IMR-90 (cell line): ENCODE measurements around the gene HNRNPD. TPM values are rescaled to one million over a fixed set of nuclear protein-coding genes. Genes with fewer than 3 reads are reported as not detected.

Experiments used
- ATAC-seq: fragments of 200-7000 bp; cut with Tn5 transposase; 2 replicates; pipeline ENCODE4 v1.9.1; 2020; ENCODE audit warnings: low read depth, mild to moderate bottlenecking, moderate library complexity
- BruUV-seq: library from RNA; stranded (reverse); fragments of 400-500 nt; replicated peaks from 2 replicates; lab custom pipeline; 2021; lab: Mats Ljungman, UMichigan
- CTCF ChIA-PET: fragments of 300-600 bp; formaldehyde crosslinking; extraction: SDS; loops from one replicate; lab custom pipeline; 2021; ENCODE audit warnings: antibody characterized with exemption; lab: Yijun Ruan, JAX
- POLR2A ChIA-PET: fragments of 300-600 bp; sonication (Branson Sonifier 250); formaldehyde crosslinking; loops from one replicate; lab custom pipeline; 2022; ENCODE audit warnings: antibody characterized with exemption; ENCODE audit not compliant: unreplicated experiment; lab: Charles Lee
- DNase-seq: peaks from one replicate; pipeline ENCODE4 v3.0.0; 2013
- H2AFZ ChIP-seq: replicated peaks from 2 replicates; pipeline ENCODE3; 2013; ENCODE audit warnings: low read length, mild to moderate bottlenecking; ENCODE audit not compliant: poor library complexity
- H2AK5ac ChIP-seq: 2 replicates; pipeline ENCODE4 v1.6.1; 2013; ENCODE audit warnings: low read depth, low read length, inconsistent platforms
- H2AK9ac ChIP-seq: replicated peaks from 2 replicates; pipeline ENCODE3; 2013; ENCODE audit warnings: mild to moderate bottlenecking, low read depth, low read length, moderate library complexity; ENCODE audit not compliant: poor library complexity
- H2BK120ac ChIP-seq: 2 replicates; pipeline ENCODE4 v1.6.1; 2013; ENCODE audit warnings: low read depth, low read length, inconsistent platforms
- H2BK15ac ChIP-seq: 3 replicates; pipeline ENCODE4 v1.6.1; 2013; ENCODE audit warnings: low read depth, low read length, inconsistent platforms
- H2BK20ac ChIP-seq: 2 replicates; pipeline ENCODE4 v1.6.1; 2013; ENCODE audit warnings: low read depth, mild to moderate bottlenecking, inconsistent platforms, low read length, moderate library complexity
- H2BK5ac ChIP-seq: 2 replicates; pipeline ENCODE4 v1.6.1; 2013; ENCODE audit warnings: mild to moderate bottlenecking, low read depth, low read length, inconsistent platforms; ENCODE audit not compliant: poor library complexity, severe bottlenecking
- H3K14ac ChIP-seq: replicated peaks from 2 replicates; pipeline ENCODE4 v1.6.1; 2013; ENCODE audit warnings: low read depth, low read length, inconsistent platforms
- H3K18ac ChIP-seq: 2 replicates; pipeline ENCODE4 v1.6.1; 2013; ENCODE audit warnings: low read depth, low read length, control low read depth
- H3K23ac ChIP-seq: 2 replicates; pipeline ENCODE4 v1.6.1; 2013; ENCODE audit warnings: low read depth, low read length, inconsistent platforms
- H3K27ac ChIP-seq: 2 replicates; pipeline ENCODE4 v1.5.1; 2013; ENCODE audit warnings: mild to moderate bottlenecking, control low read depth, low read length; ENCODE audit not compliant: insufficient read depth
- H3K27me3 ChIP-seq: 2 replicates; pipeline ENCODE4 v1.6.1; 2013; ENCODE audit warnings: low read length; ENCODE audit not compliant: control insufficient read depth, insufficient read depth
- H3K36me3 ChIP-seq: 2 replicates; pipeline ENCODE4 v1.6.1; 2013; ENCODE audit warnings: low read length, mixed read lengths; ENCODE audit not compliant: control insufficient read depth, insufficient read depth
- H3K4ac ChIP-seq: 2 replicates; pipeline ENCODE4 v1.6.1; 2013; ENCODE audit warnings: low read depth, low read length, inconsistent platforms
- H3K4me1 ChIP-seq: 2 replicates; pipeline ENCODE4 v1.6.1; 2013; ENCODE audit warnings: low read length, mixed read lengths; ENCODE audit not compliant: control insufficient read depth, insufficient read depth
- H3K4me2 ChIP-seq: 2 replicates; pipeline ENCODE4 v1.6.1; 2013; ENCODE audit warnings: low read depth, mild to moderate bottlenecking, control low read depth, low read length, moderate library complexity
- H3K4me3 ChIP-seq: 2 replicates; pipeline ENCODE4 v1.5.1; 2013; ENCODE audit warnings: low read depth, mild to moderate bottlenecking, control low read depth, low read length, moderate library complexity; ENCODE audit not compliant: insufficient read depth
- H3K56ac ChIP-seq: 2 replicates; pipeline ENCODE4 v1.6.1; 2013; ENCODE audit warnings: low read length, inconsistent platforms; ENCODE audit not compliant: insufficient read depth; ENCODE audit errors: extremely low read depth
- H3K79me1 ChIP-seq, 2 experiments: 2 replicates each; pipeline ENCODE4 v1.6.1; 2013; ENCODE audit warnings: low read length in 2 of 2, inconsistent platforms in 1 of 2, low read depth in 1 of 2
- H3K9ac ChIP-seq: 2 replicates; pipeline ENCODE4 v1.6.1; 2013; ENCODE audit warnings: low read depth, low read length, control low read depth
- H3K9me1 ChIP-seq: 2 replicates; pipeline ENCODE4 v1.6.1; 2013; ENCODE audit warnings: low read length, inconsistent platforms; ENCODE audit not compliant: insufficient read depth
- H3K9me3 ChIP-seq: 2 replicates; pipeline ENCODE4 v1.6.1; 2013; ENCODE audit warnings: low read length; ENCODE audit not compliant: control insufficient read depth, insufficient read depth
- H4K20me1 ChIP-seq: 2 replicates; pipeline ENCODE4 v1.6.1; 2013; ENCODE audit warnings: low read length, inconsistent platforms; ENCODE audit not compliant: insufficient read depth
- H4K5ac ChIP-seq: 2 replicates; pipeline ENCODE4 v1.6.1; 2013; ENCODE audit warnings: mild to moderate bottlenecking, low read depth, low read length, control low read depth
- H4K8ac ChIP-seq, 2 experiments: 2 replicates each; pipeline ENCODE4 v1.6.1; 2013; ENCODE audit warnings: low read depth in 2 of 2, low read length in 2 of 2, control low read depth in 1 of 2, inconsistent platforms in 1 of 2
- H4K91ac ChIP-seq: 2 replicates; pipeline ENCODE4 v1.6.1; 2013; ENCODE audit warnings: low read depth, low read length, inconsistent platforms; ENCODE audit not compliant: insufficient read depth
- BHLHE40 ChIP-seq: fragments of 150-350 bp; IDR thresholded peaks from 2 replicates; pipeline ENCODE4 v1.6.1; 2016; ENCODE audit warnings: mild to moderate bottlenecking, low read depth, low read length
- CEBPB ChIP-seq: IDR thresholded peaks from 2 replicates; pipeline ENCODE4 v1.6.1; 2012; ENCODE audit warnings: low read depth, low read length, improper control_type of control experiment
- CHD1 ChIP-seq: IDR thresholded peaks from 2 replicates; pipeline ENCODE4 v1.6.1; 2012; ENCODE audit warnings: low read depth, low read length, improper control_type of control experiment
- FOS ChIP-seq: fragments of 150-350 bp; IDR thresholded peaks from 2 replicates; pipeline ENCODE4 v1.6.1; 2016; ENCODE audit warnings: low read depth, low read length
- MAFK ChIP-seq: IDR thresholded peaks from 2 replicates; pipeline ENCODE4 v1.6.1; 2012; ENCODE audit warnings: low read depth, low read length, improper control_type of control experiment
- MAZ ChIP-seq: IDR thresholded peaks from 2 replicates; pipeline ENCODE4 v1.6.1; 2012; ENCODE audit warnings: low read depth, mild to moderate bottlenecking, low read length, improper control_type of control experiment, moderate library complexity, borderline replicate concordance
- MXI1 ChIP-seq: IDR thresholded peaks from 2 replicates; pipeline ENCODE4 v1.6.1; 2012; ENCODE audit warnings: low read depth, mild to moderate bottlenecking, low read length, moderate library complexity, borderline replicate concordance
- NFE2L2 ChIP-seq: fragments of 150-350 bp; IDR thresholded peaks from 2 replicates; pipeline ENCODE4 v1.6.1; 2016; ENCODE audit warnings: low read depth, mild to moderate bottlenecking, low read length
- POLR2A ChIP-seq: IDR thresholded peaks from 2 replicates; pipeline ENCODE4 v1.6.1; 2012; ENCODE audit warnings: mild to moderate bottlenecking, low read depth, low read length
- RAD21 ChIP-seq: IDR thresholded peaks from 2 replicates; pipeline ENCODE4 v1.6.1; 2012; ENCODE audit warnings: low read length, improper control_type of control experiment
- RCOR1 ChIP-seq: IDR thresholded peaks from 2 replicates; pipeline ENCODE4 v1.6.1; 2012; ENCODE audit warnings: mild to moderate bottlenecking, low read length, improper control_type of control experiment; ENCODE audit not compliant: insufficient replicate concordance
- RFX5 ChIP-seq: IDR thresholded peaks from 2 replicates; pipeline ENCODE4 v1.8.0; 2012; ENCODE audit warnings: low read depth, mild to moderate bottlenecking, low read length, moderate library complexity
- SMC3 ChIP-seq: fragments of 150-350 bp; IDR thresholded peaks from 2 replicates; pipeline ENCODE4 v1.6.1; 2016; ENCODE audit warnings: low read depth, mild to moderate bottlenecking, antibody characterized with exemption, low read length, moderate library complexity
- WGBS, 2 experiments: methylation state at CpG; one replicate each; pipeline versions ENCODE4 v1.1.5 to v1.1.7; 2013; ENCODE audit warnings: missing lambda C conversion rate in 2 of 2; ENCODE audit not compliant: insufficient read length in 1 of 2; ENCODE audit errors: extremely low coverage in 2 of 2; 5-methylcytosine and 5-hydroxymethylcytosine counted together
- dilution Hi-C: fragments of 300-500 bp; cut with HindIII; formaldehyde crosslinking; loops from one replicate; pipeline ENCODE4 v1.14.3; 2018; ENCODE audit warnings: low sequenced_read_pairs; ENCODE audit not compliant: unreplicated experiment
- in situ Hi-C: fragments of 300-500 bp; cut with MboI; formaldehyde crosslinking; loops from 3 replicates; pipeline ENCODE4 v1.14.3; 2019; ENCODE audit warnings: low sequenced_read_pairs, inconsistent platforms, mixed read lengths
- intact Hi-C: fragments of 100-400 bp; cut with micrococcal nuclease; formaldehyde crosslinking; loops from 2 replicates; pipeline ENCODE4 v1.10.0; 2022
- polyA plus RNA-seq, 3 experiments: library from polyadenylated mRNA; depleted of rRNA; stranded (reverse); fragments of >200 nt; gene quantifications; 2 replicates each; pipeline ENCODE4 v1.2.3, GENCODE V29; 2012; ENCODE audit warnings: low replicate concordance in 1 of 3
- total RNA-seq: library from RNA; depleted of rRNA; stranded (reverse); fragments of >200 nt; gene quantifications from 2 replicates; pipeline ENCODE4 v1.2.3, GENCODE V29; 2012
- TF ChIP-seq, protein P1 (sequence below): conservative IDR thresholded peaks from 2 replicates; pipeline ENCODE4 v1.5.1; 2012; ENCODE audit warnings: mild to moderate bottlenecking, low read depth, low read length, improper control_type of control experiment
- TF ChIP-seq, protein P2 (sequence below): fragments of 150-350 bp; IDR thresholded peaks from 2 replicates; pipeline ENCODE4 v1.6.1; 2017; ENCODE audit warnings: mild to moderate bottlenecking, antibody characterized with exemption, low read length, low read depth
- TF ChIP-seq, protein P3 (sequence below): fragments of 150-350 bp; IDR thresholded peaks from 2 replicates; pipeline ENCODE4 v1.6.1; 2016; ENCODE audit warnings: low read depth, mild to moderate bottlenecking, low read length, moderate library complexity, borderline replicate concordance

The HNRNPD gene
- total and polyA plus RNA-seq, 2 of the 4 experiments (the other 2 are of a cell fraction), result 9.7 to 142 TPM

DNA sequence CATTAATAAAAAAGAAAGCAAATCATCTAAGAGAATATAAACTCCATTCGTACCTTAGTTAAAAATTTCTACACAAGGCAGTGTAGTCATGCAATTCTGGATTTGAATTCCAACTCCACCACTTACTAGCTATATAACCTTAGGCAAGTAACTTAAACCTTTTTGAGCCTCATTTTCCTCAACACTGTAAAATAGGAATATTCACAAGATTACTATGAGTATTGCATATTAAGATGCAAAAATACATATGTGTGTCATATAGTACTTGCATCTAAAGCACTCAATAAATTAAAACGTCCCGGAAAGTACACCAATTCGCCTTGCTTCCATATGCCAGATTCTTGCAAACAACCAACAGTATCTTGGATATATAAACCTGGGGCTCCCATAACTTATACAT is 42.0 kb downstream of the HNRNPD start:
- H2BK15ac ChIP-seq, result no peak overlapping the region
- H3K9ac ChIP-seq, result no peak overlapping the region
- in situ Hi-C loops, result no loop called here
- H3K9me3 ChIP-seq, result no peaks in the 10 kb centered on the region
- ChIA-PET CTCF (no interaction called here), POLR2A (no interaction called here)
- no peak overlapping the region for H3K27ac ChIP-seq
- no peak overlapping the region for H3K4me3 ChIP-seq
- H3K79me1 ChIP-seq, result no peaks in the 10 kb centered on the region
- H3K4me1 ChIP-seq, result no peaks in the 10 kb centered on the region
- intact Hi-C loops, result no loop called here
- no peak for DNase-seq
- no peak overlapping the region for H2AFZ ChIP-seq
- H2BK5ac ChIP-seq, result no peak overlapping the region
- no peak overlapping the region for H3K18ac ChIP-seq
- no peaks in the 10 kb centered on the region for H3K9me1 ChIP-seq
- H3K27me3 ChIP-seq, result no peaks in the 10 kb centered on the region
- H3K36me3 ChIP-seq, result no peaks in the 10 kb centered on the region
- no peak for ATAC-seq
- H4K20me1 ChIP-seq, result no peaks in the 10 kb centered on the region
- no peak overlapping the region for H4K8ac ChIP-seq
- H4K5ac ChIP-seq, result no peak overlapping the region
- no peak overlapping the region for H2AK5ac ChIP-seq
- H4K91ac ChIP-seq, result no peak overlapping the region
- H3K56ac ChIP-seq, result no peak overlapping the region
- WGBS, 2 experiments, result no CpG with 5 or more reads among the region's 4 CpGs
- no peak overlapping the region for H3K14ac ChIP-seq
- no peak overlapping the region for H3K4ac ChIP-seq
- no peak overlapping the region for H3K4me2 ChIP-seq
- H2BK120ac ChIP-seq, result no peak overlapping the region
- H2AK9ac ChIP-seq, result no peak overlapping the region
- no peak overlapping the region for H2BK20ac ChIP-seq
- no peak overlapping the region for H3K23ac ChIP-seq
- TF ChIP-seq, protein P1, sequence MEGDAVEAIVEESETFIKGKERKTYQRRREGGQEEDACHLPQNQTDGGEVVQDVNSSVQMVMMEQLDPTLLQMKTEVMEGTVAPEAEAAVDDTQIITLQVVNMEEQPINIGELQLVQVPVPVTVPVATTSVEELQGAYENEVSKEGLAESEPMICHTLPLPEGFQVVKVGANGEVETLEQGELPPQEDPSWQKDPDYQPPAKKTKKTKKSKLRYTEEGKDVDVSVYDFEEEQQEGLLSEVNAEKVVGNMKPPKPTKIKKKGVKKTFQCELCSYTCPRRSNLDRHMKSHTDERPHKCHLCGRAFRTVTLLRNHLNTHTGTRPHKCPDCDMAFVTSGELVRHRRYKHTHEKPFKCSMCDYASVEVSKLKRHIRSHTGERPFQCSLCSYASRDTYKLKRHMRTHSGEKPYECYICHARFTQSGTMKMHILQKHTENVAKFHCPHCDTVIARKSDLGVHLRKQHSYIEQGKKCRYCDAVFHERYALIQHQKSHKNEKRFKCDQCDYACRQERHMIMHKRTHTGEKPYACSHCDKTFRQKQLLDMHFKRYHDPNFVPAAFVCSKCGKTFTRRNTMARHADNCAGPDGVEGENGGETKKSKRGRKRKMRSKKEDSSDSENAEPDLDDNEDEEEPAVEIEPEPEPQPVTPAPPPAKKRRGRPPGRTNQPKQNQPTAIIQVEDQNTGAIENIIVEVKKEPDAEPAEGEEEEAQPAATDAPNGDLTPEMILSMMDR, result no peak
- TF ChIP-seq MAZ (no peak), BHLHE40 (no peak), RAD21 (no peak), RFX5 (no peak), MXI1 (no peak), NFE2L2 (no peak), MAFK (no peak), RCOR1 (no peak), POLR2A (no peak), FOS (no peak), CHD1 (no peak), SMC3 (no peak), CEBPB (no peak)
- TF ChIP-seq, protein P2, sequence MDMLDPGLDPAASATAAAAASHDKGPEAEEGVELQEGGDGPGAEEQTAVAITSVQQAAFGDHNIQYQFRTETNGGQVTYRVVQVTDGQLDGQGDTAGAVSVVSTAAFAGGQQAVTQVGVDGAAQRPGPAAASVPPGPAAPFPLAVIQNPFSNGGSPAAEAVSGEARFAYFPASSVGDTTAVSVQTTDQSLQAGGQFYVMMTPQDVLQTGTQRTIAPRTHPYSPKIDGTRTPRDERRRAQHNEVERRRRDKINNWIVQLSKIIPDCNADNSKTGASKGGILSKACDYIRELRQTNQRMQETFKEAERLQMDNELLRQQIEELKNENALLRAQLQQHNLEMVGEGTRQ, result no peak
- TF ChIP-seq, protein P3, sequence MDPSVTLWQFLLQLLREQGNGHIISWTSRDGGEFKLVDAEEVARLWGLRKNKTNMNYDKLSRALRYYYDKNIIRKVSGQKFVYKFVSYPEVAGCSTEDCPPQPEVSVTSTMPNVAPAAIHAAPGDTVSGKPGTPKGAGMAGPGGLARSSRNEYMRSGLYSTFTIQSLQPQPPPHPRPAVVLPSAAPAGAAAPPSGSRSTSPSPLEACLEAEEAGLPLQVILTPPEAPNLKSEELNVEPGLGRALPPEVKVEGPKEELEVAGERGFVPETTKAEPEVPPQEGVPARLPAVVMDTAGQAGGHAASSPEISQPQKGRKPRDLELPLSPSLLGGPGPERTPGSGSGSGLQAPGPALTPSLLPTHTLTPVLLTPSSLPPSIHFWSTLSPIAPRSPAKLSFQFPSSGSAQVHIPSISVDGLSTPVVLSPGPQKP, result no peak
- BruUV-seq, result no TSS peak
- dilution Hi-C loops, result no loop called here
